Liver (tissue), 9 donors: ENCODE data around the gene ASMTL. TPM values are rescaled to one million over a fixed set of nuclear protein-coding genes. Genes with fewer than 3 reads are reported as not detected.

Source experiments
- DNase-seq: peaks from one replicate; pipeline ENCODE4 v3.0.0-alpha.2; 2017; ENCODE audit warnings: low spot score
- H3K27ac ChIP-seq, 2 donors: one replicate each; pipeline ENCODE4 v1.7.0; 2013; ENCODE audit warnings: inconsistent platforms in 2 of 2, low read length in 2 of 2, control low read depth in 1 of 2, low read depth in 1 of 2, mild to moderate bottlenecking in 1 of 2
- H3K27me3 ChIP-seq, 4 donors: one replicate each; pipeline versions ENCODE4 v1.6.1 to v1.7.0; 2013; ENCODE audit warnings: low read length in 3 of 4, inconsistent platforms in 1 of 4, mild to moderate bottlenecking in 1 of 4, moderate library complexity in 1 of 4; ENCODE audit not compliant: control insufficient read depth in 4 of 4, insufficient read depth in 4 of 4
- H3K36me3 ChIP-seq, 4 donors: one replicate each; pipeline versions ENCODE4 v1.6.1 to v1.7.0; 2013; ENCODE audit warnings: low read length in 3 of 4, mild to moderate bottlenecking in 3 of 4, low read depth in 1 of 4, moderate library complexity in 1 of 4; ENCODE audit not compliant: control insufficient read depth in 4 of 4, insufficient read depth in 3 of 4
- H3K4me1 ChIP-seq, 4 donors: one replicate each; pipeline versions ENCODE4 v1.6.1 to v1.7.0; 2013; ENCODE audit warnings: low read length in 3 of 4, mild to moderate bottlenecking in 3 of 4, moderate library complexity in 1 of 4; ENCODE audit not compliant: control insufficient read depth in 4 of 4, insufficient read depth in 4 of 4
- H3K4me3 ChIP-seq, 3 donors: one replicate each; pipeline versions ENCODE4 v1.6.1 to v1.7.0; 2013; ENCODE audit warnings: low read length in 3 of 3, control low read depth in 1 of 3, low read depth in 1 of 3, mild to moderate bottlenecking in 1 of 3
- H3K9ac ChIP-seq, 2 donors: one replicate each; pipeline ENCODE4 v1.7.0; 2013; ENCODE audit warnings: low read length in 2 of 2, mild to moderate bottlenecking in 2 of 2, moderate library complexity in 2 of 2, control low read depth in 1 of 2, low read depth in 1 of 2
- H3K9me3 ChIP-seq, 4 donors: one replicate each; pipeline versions ENCODE4 v1.6.1 to v1.7.0; 2013; ENCODE audit warnings: low read length in 3 of 4; ENCODE audit not compliant: control insufficient read depth in 4 of 4
- CTCF ChIP-seq: fragments of 150-350 bp; IDR thresholded peaks from 2 replicates; pipeline ENCODE4 v1.5.1; 2017; ENCODE audit warnings: improper control_type of control experiment, low read depth, low read length; ENCODE audit not compliant: missing input control
- EGR1 ChIP-seq, 2 donors: IDR thresholded peaks; 2 replicates each; pipeline ENCODE4 v1.6.1; 2016 to 2018; ENCODE audit warnings: antibody characterized with exemption in 2 of 2, low read depth in 2 of 2
- FOXA1 ChIP-seq: IDR thresholded peaks from 2 replicates; pipeline ENCODE4 v1.6.1; 2016; ENCODE audit warnings: antibody characterized with exemption
- FOXA2 ChIP-seq: IDR thresholded peaks from 2 replicates; pipeline ENCODE4 v1.6.1; 2016; ENCODE audit warnings: antibody characterized with exemption
- GABPA ChIP-seq, 2 donors: IDR thresholded peaks in 1 of 2; conservative IDR thresholded peaks in 1 of 2; 2 replicates each; pipeline ENCODE4 v1.6.1; 2016; ENCODE audit warnings: antibody characterized with exemption in 2 of 2, mild to moderate bottlenecking in 1 of 2, moderate library complexity in 1 of 2
- HNF4A ChIP-seq, 2 donors: conservative IDR thresholded peaks; 2 replicates each; pipeline ENCODE4 v1.6.1; 2016; ENCODE audit warnings: antibody characterized with exemption in 2 of 2, mild to moderate bottlenecking in 2 of 2
- HNF4G ChIP-seq: IDR thresholded peaks from 2 replicates; pipeline ENCODE4 v1.6.1; 2016; ENCODE audit warnings: antibody characterized with exemption
- JUND ChIP-seq, 2 donors: IDR thresholded peaks; 2 replicates each; pipeline ENCODE4 v1.6.1; 2016; ENCODE audit warnings: antibody characterized with exemption in 2 of 2
- MAX ChIP-seq: IDR thresholded peaks from 2 replicates; pipeline ENCODE4 v1.6.1; 2016; ENCODE audit warnings: antibody characterized with exemption
- NR2F2 ChIP-seq: IDR thresholded peaks from 2 replicates; pipeline ENCODE4 v1.6.1; 2016; ENCODE audit warnings: antibody characterized with exemption
- RAD21 ChIP-seq, 2 donors: IDR thresholded peaks; 2 replicates each; pipeline ENCODE4 v1.6.1; 2016; ENCODE audit warnings: antibody characterized with exemption in 2 of 2, mild to moderate bottlenecking in 2 of 2
- REST ChIP-seq: IDR thresholded peaks from 2 replicates; pipeline ENCODE4 v1.6.1; 2016; ENCODE audit warnings: antibody characterized with exemption, mild to moderate bottlenecking
- RXRA ChIP-seq, 2 donors: IDR thresholded peaks; 2 replicates each; pipeline ENCODE4 v1.6.1; 2017 to 2018; ENCODE audit warnings: antibody characterized with exemption in 2 of 2, mild to moderate bottlenecking in 1 of 2
- SP1 ChIP-seq: IDR thresholded peaks from 2 replicates; pipeline ENCODE4 v1.6.1; 2018; ENCODE audit warnings: antibody characterized with exemption, mild to moderate bottlenecking
- TAF1 ChIP-seq: conservative IDR thresholded peaks from 2 replicates; pipeline ENCODE4 v1.6.1; 2016; ENCODE audit warnings: antibody characterized with exemption, mild to moderate bottlenecking
- YY1 ChIP-seq: IDR thresholded peaks from 2 replicates; pipeline ENCODE4 v1.6.1; 2016; ENCODE audit warnings: antibody characterized with exemption, mild to moderate bottlenecking
- WGBS: extraction: QIAGEN DNeasy Blood & Tissue Kit; methylation state at CpG from one replicate; pipeline ENCODE4 v1.1.7; 2013; 5-methylcytosine and 5-hydroxymethylcytosine counted together
- polyA plus RNA-seq, 2 donors: library from polyadenylated mRNA; stranded (reverse) in 1 of 2; unstranded in 1 of 2; fragments of 200-250 nt in 1 of 2; fragments of >200 nt in 1 of 2; fragmentation: Nextera tagmentation in 1 of 2; extraction: Ambion mirVana in 1 of 2; gene quantifications; one replicate each; pipeline versions ENCODE4 v1.2.1 to v1.2.3, GENCODE V29; 2013 to 2015
- total RNA-seq, 2 donors: library from RNA; depleted of rRNA; stranded (reverse); fragments of >200 nt; gene quantifications; one replicate each; pipeline ENCODE4 v1.2.3, GENCODE V29; 2014
- TF ChIP-seq, protein P1 (sequence below): IDR thresholded peaks from 2 replicates; pipeline ENCODE4 v1.6.1; 2016; ENCODE audit warnings: antibody characterized with exemption
- TF ChIP-seq, protein P2 (sequence below): IDR thresholded peaks from 2 replicates; pipeline ENCODE4 v1.6.1; 2016; ENCODE audit warnings: antibody characterized with exemption
- donor health status: healthy.
- donor health status: healthy.
- donor health status: healthy.
- donor health status: healthy.
- donor health status: healthy.

Gene ASMTL
- total and polyA plus RNA-seq, 4 donors: 10.3 to 18.9 (median 11.6) TPM

GRCh38 chrX:1496076-1496475 lies 43.4 kb upstream of the ASMTL start:
- peaks cover 0 to 6% (median 0%) of the 10 kb centered on the region in 4 donors for H3K9me3 ChIP-seq
- no peak for DNase-seq
- H3K27ac ChIP-seq: no peak overlapping the region
- H3K4me3 ChIP-seq: no peak overlapping the region
- no peaks in the 10 kb centered on the region for H3K36me3 ChIP-seq
- no peaks in the 10 kb centered on the region for H3K27me3 ChIP-seq
- WGBS: 76% methylated on average over 12 of the region's 12 CpGs
- TF ChIP-seq JUND (IDR thresholded peaks at IDR 0.05) (no peak), EGR1 (IDR thresholded peaks at IDR 0.05; ENCODE audit: low read depth in 2 of 2) (no peak), TAF1 (no peak), GABPA (IDR thresholded peaks at IDR 0.05 in 1 of 2, conservative IDR thresholded peaks at IDR 0.05 in 1 of 2) (no peak), REST (no peak), SP1 (no peak), FOXA2 (no peak), RAD21 (IDR thresholded peaks at IDR 0.05) (no peak), HNF4A (conservative IDR thresholded peaks at IDR 0.05) (no peak), YY1 (no peak), HNF4G (no peak), RXRA (IDR thresholded peaks at IDR 0.05) (no peak), CTCF (no peak), MAX (no peak), NR2F2 (no peak), FOXA1 (no peak)
- TF ChIP-seq, protein P1, sequence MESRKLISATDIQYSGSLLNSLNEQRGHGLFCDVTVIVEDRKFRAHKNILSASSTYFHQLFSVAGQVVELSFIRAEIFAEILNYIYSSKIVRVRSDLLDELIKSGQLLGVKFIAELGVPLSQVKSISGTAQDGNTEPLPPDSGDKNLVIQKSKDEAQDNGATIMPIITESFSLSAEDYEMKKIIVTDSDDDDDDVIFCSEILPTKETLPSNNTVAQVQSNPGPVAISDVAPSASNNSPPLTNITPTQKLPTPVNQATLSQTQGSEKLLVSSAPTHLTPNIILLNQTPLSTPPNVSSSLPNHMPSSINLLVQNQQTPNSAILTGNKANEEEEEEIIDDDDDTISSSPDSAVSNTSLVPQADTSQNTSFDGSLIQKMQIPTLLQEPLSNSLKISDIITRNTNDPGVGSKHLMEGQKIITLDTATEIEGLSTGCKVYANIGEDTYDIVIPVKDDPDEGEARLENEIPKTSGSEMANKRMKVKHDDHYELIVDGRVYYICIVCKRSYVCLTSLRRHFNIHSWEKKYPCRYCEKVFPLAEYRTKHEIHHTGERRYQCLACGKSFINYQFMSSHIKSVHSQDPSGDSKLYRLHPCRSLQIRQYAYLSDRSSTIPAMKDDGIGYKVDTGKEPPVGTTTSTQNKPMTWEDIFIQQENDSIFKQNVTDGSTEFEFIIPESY: no peak
- TF ChIP-seq, protein P2, sequence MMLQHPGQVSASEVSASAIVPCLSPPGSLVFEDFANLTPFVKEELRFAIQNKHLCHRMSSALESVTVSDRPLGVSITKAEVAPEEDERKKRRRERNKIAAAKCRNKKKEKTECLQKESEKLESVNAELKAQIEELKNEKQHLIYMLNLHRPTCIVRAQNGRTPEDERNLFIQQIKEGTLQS: no peak
- no peak overlapping the region for H3K9ac ChIP-seq
- H3K4me1 ChIP-seq: peaks cover 0 to 4% (median 0%) of the 10 kb centered on the region in 4 donors
